Lower leg skin (tissue), 4 donors: ENCODE measurements around the gene CCL16. TPM values are rescaled to one million over a fixed set of nuclear protein-coding genes. Genes with fewer than 3 reads are reported as not detected.

Experiments used
- DNase-seq, 2 donors: peaks; one replicate each; pipeline ENCODE4 v3.0.0-alpha.2; 2019; ENCODE audit warnings: low spot score in 2 of 2
- H3K4me3 ChIP-seq: fragments of 200-600 bp; sonication (generic); 2 replicates; pipeline ENCODE4 v1.5.1; 2017; ENCODE audit warnings: mild to moderate bottlenecking, low read depth; ENCODE audit not compliant: poor library complexity, severe bottlenecking
- POLR2A ChIP-seq, 2 donors: fragments of 450-650 bp; IDR thresholded peaks; one replicate each; pipeline ENCODE4 v1.6.1; 2016 to 2017; ENCODE audit warnings: antibody characterized with exemption in 2 of 2, mild to moderate bottlenecking in 1 of 2, moderate library complexity in 1 of 2
- WGBS, 2 donors: methylation state at CpG; one replicate each; pipeline ENCODE4 v1.1.5; 2018; 5-methylcytosine and 5-hydroxymethylcytosine counted together
- intact Hi-C: fragments of 100-400 bp; cut with DNase I; formaldehyde crosslinking; loops from one replicate; pipeline ENCODE4 v1.15.0; 2023; ENCODE audit warnings: low total_unique reads
- total RNA-seq, 4 donors: library from RNA; depleted of rRNA; stranded (reverse); fragments of >200 nt; gene quantifications; one replicate each; pipeline ENCODE4 v1.1.0, GENCODE V29; 2016
- TF ChIP-seq, protein P1 (sequence below), 3 donors: fragments of 450-650 bp; IDR thresholded peaks; one replicate each; pipeline ENCODE4 v1.5.1; 2016; ENCODE audit warnings: antibody characterized with exemption in 3 of 3, mild to moderate bottlenecking in 3 of 3, moderate library complexity in 2 of 3

Gene CCL16
- total RNA-seq, 4 donors from 2014 or later = 0.39 TPM; not detected in 3

DNA sequence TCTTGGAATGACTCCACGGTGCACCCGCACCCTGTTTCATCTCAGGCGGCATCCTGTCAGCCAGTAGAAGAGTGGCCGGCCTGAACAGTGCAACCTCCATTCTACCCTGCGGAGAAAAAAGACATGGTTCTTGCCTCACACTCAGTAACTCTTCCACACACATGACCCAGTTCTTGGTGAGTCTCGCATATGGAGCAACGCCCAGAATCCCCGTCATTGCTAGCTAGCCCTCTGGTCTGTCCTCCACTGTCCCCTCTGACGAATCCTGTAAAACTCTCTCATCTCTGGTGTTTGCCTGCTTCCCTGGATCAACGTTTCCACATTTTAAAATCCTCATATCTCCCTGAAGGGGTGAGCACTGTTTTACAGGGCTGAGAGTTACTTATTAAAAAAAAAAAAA, 46.5 kb downstream of the CCL16 start:
- intact Hi-C loops = no loop called here
- H3K4me3 ChIP-seq = no peak overlapping the region
- no peak for DNase-seq
- TF ChIP-seq POLR2A (IDR thresholded peaks at IDR 0.05) = no peak
- TF ChIP-seq, protein P1, sequence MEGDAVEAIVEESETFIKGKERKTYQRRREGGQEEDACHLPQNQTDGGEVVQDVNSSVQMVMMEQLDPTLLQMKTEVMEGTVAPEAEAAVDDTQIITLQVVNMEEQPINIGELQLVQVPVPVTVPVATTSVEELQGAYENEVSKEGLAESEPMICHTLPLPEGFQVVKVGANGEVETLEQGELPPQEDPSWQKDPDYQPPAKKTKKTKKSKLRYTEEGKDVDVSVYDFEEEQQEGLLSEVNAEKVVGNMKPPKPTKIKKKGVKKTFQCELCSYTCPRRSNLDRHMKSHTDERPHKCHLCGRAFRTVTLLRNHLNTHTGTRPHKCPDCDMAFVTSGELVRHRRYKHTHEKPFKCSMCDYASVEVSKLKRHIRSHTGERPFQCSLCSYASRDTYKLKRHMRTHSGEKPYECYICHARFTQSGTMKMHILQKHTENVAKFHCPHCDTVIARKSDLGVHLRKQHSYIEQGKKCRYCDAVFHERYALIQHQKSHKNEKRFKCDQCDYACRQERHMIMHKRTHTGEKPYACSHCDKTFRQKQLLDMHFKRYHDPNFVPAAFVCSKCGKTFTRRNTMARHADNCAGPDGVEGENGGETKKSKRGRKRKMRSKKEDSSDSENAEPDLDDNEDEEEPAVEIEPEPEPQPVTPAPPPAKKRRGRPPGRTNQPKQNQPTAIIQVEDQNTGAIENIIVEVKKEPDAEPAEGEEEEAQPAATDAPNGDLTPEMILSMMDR (IDR thresholded peaks at IDR 0.05) = no peak
- WGBS, 2 donors = 83 to 85% methylated on average over 10 of the region's 10 CpGs

DNA sequence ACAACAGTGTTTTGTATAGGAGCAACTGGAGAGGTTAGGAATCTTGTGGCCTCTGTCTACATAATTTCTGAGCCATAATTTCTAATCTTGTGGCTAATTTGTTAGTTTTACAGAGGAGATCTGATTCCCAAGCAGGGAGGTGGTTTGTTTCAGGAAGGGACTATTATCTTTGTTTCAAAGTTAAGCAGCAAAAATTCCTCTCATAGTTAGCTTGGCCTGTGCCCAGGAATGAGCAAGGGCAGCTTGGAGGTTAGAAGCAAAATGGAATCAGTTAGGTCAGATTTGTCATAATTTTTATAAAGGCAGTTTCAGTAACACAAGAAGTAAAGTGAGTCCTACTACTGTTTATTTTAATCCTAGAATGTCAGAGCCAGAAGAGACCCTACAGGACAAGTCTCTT, 48.7 kb downstream of the CCL16 start:
- TF ChIP-seq POLR2A (IDR thresholded peaks at IDR 0.05) = no peak
- TF ChIP-seq, protein P1 (IDR thresholded peaks at IDR 0.05) = no peak
- H3K4me3 ChIP-seq = no peak overlapping the region
- DNase-seq = no peak
- intact Hi-C loops = no loop called here

DNA sequence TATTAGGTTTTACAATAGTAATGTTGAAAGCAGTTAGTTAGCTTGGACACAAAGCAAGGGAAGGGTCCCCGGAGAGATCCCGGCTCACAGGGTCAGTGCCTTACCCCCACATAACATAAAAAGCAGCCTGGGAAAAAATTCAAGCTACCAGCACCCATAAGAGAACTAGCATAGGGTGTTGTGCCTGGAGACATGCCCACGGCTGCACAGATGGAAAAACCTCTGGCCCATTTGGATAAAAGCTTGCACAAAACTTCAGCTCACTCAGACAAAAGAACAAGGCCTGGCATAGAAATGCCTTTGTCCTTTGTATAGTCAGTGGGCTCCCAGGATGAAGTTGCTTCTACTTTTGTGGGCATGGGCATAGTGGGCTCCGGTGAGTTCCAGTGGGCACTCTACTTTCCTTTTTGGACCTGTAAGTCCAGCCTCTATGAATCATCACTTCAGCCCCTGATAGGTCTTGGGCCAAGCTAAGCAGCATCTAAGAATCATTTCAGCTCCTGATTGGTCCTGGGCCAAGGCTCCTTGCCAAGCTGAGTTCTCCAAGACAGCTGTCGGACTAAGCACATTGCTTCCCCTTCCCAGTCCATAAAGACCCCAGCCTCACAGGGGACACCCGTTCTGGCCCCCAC, 49.4 kb downstream of the CCL16 start:
- WGBS, 2 donors = 72 to 76% methylated on average over 6 of the region's 6 CpGs
- TF ChIP-seq POLR2A (IDR thresholded peaks at IDR 0.05) = no peak
- TF ChIP-seq, protein P1 (IDR thresholded peaks at IDR 0.05) = no peak
- no peak overlapping the region for H3K4me3 ChIP-seq
- intact Hi-C loops = no loop called here
- peak in 1 of 2 donors; percentile 18 for DNase-seq

DNA sequence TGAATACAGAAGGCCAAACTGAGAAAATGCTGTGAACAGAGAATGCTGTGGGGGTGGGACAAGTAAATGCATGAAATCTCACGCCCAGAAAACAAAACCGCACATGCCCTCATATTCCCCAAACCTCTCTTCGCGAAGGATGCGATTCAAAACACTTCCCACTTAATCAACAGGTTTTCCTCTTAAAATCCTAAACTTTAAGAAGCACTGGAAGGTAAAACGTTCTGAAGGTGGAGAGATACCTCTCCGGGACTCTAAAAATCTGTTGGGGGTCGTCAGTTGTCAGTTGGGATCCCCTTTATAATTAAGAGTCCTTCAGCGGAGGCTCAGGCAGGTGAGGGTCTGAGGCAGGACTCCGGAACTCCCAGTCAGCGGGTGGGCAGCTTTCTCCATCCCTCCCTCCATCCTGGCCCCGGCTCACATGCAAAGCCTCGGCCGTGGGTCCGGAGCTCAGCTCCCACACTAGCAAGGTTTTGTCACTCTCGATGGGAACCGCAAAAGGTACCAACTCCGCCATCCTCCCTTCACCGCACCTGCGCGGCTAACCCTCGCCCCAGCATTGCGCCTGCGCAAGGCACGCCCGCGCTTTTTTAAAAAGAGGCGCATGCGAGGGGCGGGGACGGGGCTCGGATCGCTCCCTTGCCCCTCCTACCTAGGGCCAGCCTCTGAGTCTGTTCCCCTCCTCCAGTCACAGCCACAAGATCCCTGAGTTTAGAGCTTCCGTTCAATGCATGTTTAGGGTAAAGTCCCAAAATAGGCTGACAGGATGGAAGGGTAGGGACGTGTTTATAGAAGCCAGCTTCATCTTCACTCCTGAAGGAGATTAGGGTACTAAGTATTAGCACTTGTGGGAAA, 50.9 kb downstream of the CCL16 start, which contains the start of gene RDM1:
Gene RDM1, minus strand, starts transcription at position 563 of the 855 bp plus-strand sequence. Its CDS starts 46 bp downstream, at position 517.
- intact Hi-C loops = no loop called here
- TF ChIP-seq POLR2A (IDR thresholded peaks at IDR 0.05) = no peak
- TF ChIP-seq, protein P1 (IDR thresholded peaks at IDR 0.05) = no peak
- peak in 1 of 2 donors; percentile 78 for DNase-seq
- WGBS, 2 donors = 1 to 2% methylated on average over 35 of the region's 35 CpGs
- H3K4me3 ChIP-seq = no peak within 1 kb of the TSS

DNA sequence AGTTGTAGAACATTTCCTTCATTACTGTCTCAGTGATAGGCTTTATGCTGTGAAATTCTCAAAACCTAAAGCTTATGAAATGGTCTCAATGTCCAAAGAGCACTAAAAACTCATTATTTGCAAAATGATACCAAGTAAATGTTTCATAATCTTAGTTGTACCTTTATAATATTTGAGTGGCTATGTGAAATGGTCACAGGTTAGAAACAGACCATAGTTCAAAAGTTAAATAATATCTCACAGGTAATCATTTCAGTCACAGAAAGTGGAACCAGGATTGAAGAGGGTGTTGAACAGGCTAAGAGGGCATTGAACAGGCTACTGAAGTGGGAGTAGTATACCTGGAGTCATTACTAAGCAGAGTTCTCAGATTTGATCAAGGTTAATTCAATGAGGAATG, 53.6 kb downstream of the CCL16 start:
- no peak overlapping the region for H3K4me3 ChIP-seq
- DNase-seq = no peak
- intact Hi-C loops = no loop called here
- no peak for TF ChIP-seq POLR2A (IDR thresholded peaks at IDR 0.05)
- TF ChIP-seq, protein P1 (IDR thresholded peaks at IDR 0.05) = no peak

Other genes starting within 250 kb of the CCL16 start
- gene RASL10B, start 249.9 kb downstream of the CCL16 start, total RNA-seq = 1 to 10 TPM in 3 of 4 donors, under 1 TPM in 1; 0.66 to 2.4 (median 1.5) TPM
- gene GAS2L2, start 228.3 kb downstream of the CCL16 start, total RNA-seq = under 1 TPM in 1 of 4 donors, not detected in 3; 0.93 TPM
- gene C17orf50, start 220.6 kb downstream of the CCL16 start, total RNA-seq = not detected
- gene MMP28, start 185.9 kb downstream of the CCL16 start, total RNA-seq = 100 to 1,000 TPM in 1 of 4 donors, 10 to 100 TPM in 3; 62.5 to 115 (median 79.1) TPM
- 10 to 100 TPM; 39.0 to 79.0 (median 60.0) TPM for gene TAF15, start 172.0 kb downstream of the CCL16 start, total RNA-seq
- gene HEATR9, start 112.6 kb downstream of the CCL16 start, total RNA-seq = not detected
- gene CCL5, start 101.1 kb downstream of the CCL16 start, total RNA-seq = 1 to 10 TPM in 3 of 4 donors, under 1 TPM in 1; 0.91 to 2.2 (median 1.2) TPM
- gene RDM1, start 50.7 kb downstream of the CCL16 start, total RNA-seq = not detected
- not detected for gene LYZL6, start 37.8 kb downstream of the CCL16 start, total RNA-seq
- 10 to 100 TPM in 3 of 4 donors, 1 to 10 TPM in 1; 3.5 to 28.2 (median 17.3) TPM for gene CCL14, start 5.2 kb upstream of the CCL16 start, total RNA-seq
- gene CCL15, start 20.1 kb upstream of the CCL16 start, total RNA-seq = not detected
- 10 to 100 TPM in 1 of 4 donors, 1 to 10 TPM in 1, under 1 TPM in 1, not detected in 1; 0.95 to 11.2 (median 3.9) TPM for gene CCL23, start 36.5 kb upstream of the CCL16 start, total RNA-seq
- under 1 TPM in 1 of 4 donors, not detected in 3; 0.19 TPM for gene CCL18, start 82.8 kb upstream of the CCL16 start, total RNA-seq
- 1 to 10 TPM in 1 of 4 donors, under 1 TPM in 1, not detected in 2; 0.79 to 2.9 TPM for gene CCL3, start 108.6 kb upstream of the CCL16 start, total RNA-seq
- gene CCL4, start 122.3 kb upstream of the CCL16 start, total RNA-seq = under 1 TPM in 3 of 4 donors, not detected in 1; 0.29 to 0.76 (median 0.61) TPM
- gene TBC1D3B, start 195.1 kb upstream of the CCL16 start, total RNA-seq = 1 to 10 TPM in 3 of 4 donors, under 1 TPM in 1; 0.76 to 9.4 (median 5.8) TPM
- not detected for gene CCL3L1, start 215.3 kb upstream of the CCL16 start, total RNA-seq
- gene CCL4L2, start 229.6 kb upstream of the CCL16 start, total RNA-seq = 1 to 10 TPM in 1 of 4 donors, not detected in 3; 1.1 TPM